ENCODE results near the gene PKNOX2. TPM values are rescaled to one million over a fixed set of nuclear protein-coding genes. Genes with fewer than 3 reads are reported as not detected.
A peak's percentile ranks its signal among the peaks of the same experiment; 100 is the strongest.

The PKNOX2 gene
- total RNA-seq, 5 donors from 2014 or later (not counting 1 experiment from before 2014, with no cell fraction given) = 0.55 TPM; not detected in 4

- no peak overlapping the region for H3K27ac ChIP-seq (ENCODE audit: low read length)
- 31% methylated on average over 7 of the region's 20 CpGs for WGBS (ENCODE audit: insufficient coverage)
- H3K27ac Mint-ChIP-seq = no peak overlapping the region
- H3K36me3 ChIP-seq (ENCODE audit: control insufficient read depth in 2 of 2, extremely low read depth in 1 of 2, insufficient read depth in 1 of 2, low read length in 1 of 2) = no peaks in the 10 kb centered on the region
- peaks cover 0 to 5% of the 10 kb centered on the region in 2 experiments for H3K4me1 ChIP-seq (ENCODE audit: control insufficient read depth in 1 of 2, extremely low read depth in 1 of 2, insufficient read depth in 2 of 2, low read length in 2 of 2)
- ChIA-PET CTCF (interaction anchor here (0.6 to 1.8 kb wide), 6 partner anchors 9 to 929 kb away, joined by 3 to 9 read pairs (median 4); no protein-coding TSS in a partner anchor), POLR2A (no interaction called here)
- peaks cover 0 to 49% of the 10 kb centered on the region in 2 experiments for H3K27me3 ChIP-seq (replicated peaks in 1 of 2; ENCODE audit: control insufficient read depth in 2 of 2, extremely low read depth in 1 of 2, insufficient read depth in 2 of 2, low read length in 1 of 2)
- ATAC-seq (replicated peaks in 1 of 4) = peak in 1 of 4 experiments; percentile 38
- peaks cover 0 to 2% (median 0%) of the 10 kb centered on the region in 3 donors for H3K4me1 Mint-ChIP-seq
- no peaks in the 10 kb centered on the region for H3K36me3 Mint-ChIP-seq
- no peaks in the 10 kb centered on the region for H3K9me3 ChIP-seq
- H3K4me3 ChIP-seq (ENCODE audit: control insufficient read depth in 1 of 2, extremely low read depth in 1 of 2, low read length in 1 of 2) = no peak overlapping the region
- DNase-seq = peak in 23 of 35 experiments; percentile 4 to 51 (median 22)
- peaks cover 15 to 21% of the 10 kb centered on the region in 2 donors for H3K27me3 Mint-ChIP-seq
- H3K9me3 Mint-ChIP-seq = no peaks in the 10 kb centered on the region
- no peak overlapping the region for H3K4me3 Mint-ChIP-seq
Measured at GRCh38 chr11:125345421-125346178, 181.0 kb downstream of the PKNOX2 start.

GRCh38 chr11:125346179-125346530, 181.6 kb downstream of the PKNOX2 start:
- Histone ChIP-seq H3K4me3 (ENCODE audit: control insufficient read depth in 1 of 2, extremely low read depth in 1 of 2, low read length in 1 of 2) (no peak overlapping the region), H3K27ac (ENCODE audit: low read length) (no peak overlapping the region), H3K9me3 (no peaks in the 10 kb centered on the region), H3K27me3 (replicated peaks in 1 of 2; ENCODE audit: control insufficient read depth in 2 of 2, extremely low read depth in 1 of 2, insufficient read depth in 2 of 2, low read length in 1 of 2) (peaks cover 0 to 49% of the 10 kb centered on the region in 2 experiments), H3K4me1 (ENCODE audit: control insufficient read depth in 1 of 2, extremely low read depth in 1 of 2, insufficient read depth in 2 of 2, low read length in 2 of 2) (peaks cover 0 to 5% of the 10 kb centered on the region in 2 experiments), H3K36me3 (ENCODE audit: control insufficient read depth in 2 of 2, extremely low read depth in 1 of 2, insufficient read depth in 1 of 2, low read length in 1 of 2) (no peaks in the 10 kb centered on the region)
- DNase-seq (no peak), ATAC-seq (replicated peaks in 1 of 4) (no peak)
- no CpG with 5 or more reads among the region's 6 CpGs for WGBS (ENCODE audit: insufficient coverage)
- H3K4me1 Mint-ChIP-seq = peaks cover 0 to 2% (median 0%) of the 10 kb centered on the region in 3 donors
- no peaks in the 10 kb centered on the region for H3K9me3 Mint-ChIP-seq
- no peaks in the 10 kb centered on the region for H3K36me3 Mint-ChIP-seq
- no peak overlapping the region for H3K27ac Mint-ChIP-seq
- H3K4me3 Mint-ChIP-seq = no peak overlapping the region
- POLR2A ChIA-PET = no interaction called here
- CTCF ChIA-PET = interaction anchor here (0.6 to 1.8 kb wide), 6 partner anchors 8 to 930 kb away, joined by 3 to 9 read pairs (median 4); no protein-coding TSS in a partner anchor
- peaks cover 15 to 21% of the 10 kb centered on the region in 2 donors for H3K27me3 Mint-ChIP-seq

- POLR2A ChIA-PET = no interaction called here
- WGBS (ENCODE audit: insufficient coverage) = 69% methylated on average over 4 of the region's 9 CpGs
- H3K27me3 Mint-ChIP-seq = peaks cover 12 to 21% of the 10 kb centered on the region in 2 donors
- Histone ChIP-seq H3K27me3 (replicated peaks in 1 of 2; ENCODE audit: control insufficient read depth in 2 of 2, extremely low read depth in 1 of 2, insufficient read depth in 2 of 2, low read length in 1 of 2) (peaks cover 0 to 53% of the 10 kb centered on the region in 2 experiments), H3K27ac (ENCODE audit: low read length) (no peak overlapping the region), H3K4me3 (ENCODE audit: control insufficient read depth in 1 of 2, extremely low read depth in 1 of 2, low read length in 1 of 2) (no peak overlapping the region), H3K4me1 (ENCODE audit: control insufficient read depth in 1 of 2, extremely low read depth in 1 of 2, insufficient read depth in 2 of 2, low read length in 2 of 2) (peaks cover 0 to 5% of the 10 kb centered on the region in 2 experiments), H3K9me3 (no peaks in the 10 kb centered on the region), H3K36me3 (ENCODE audit: control insufficient read depth in 2 of 2, extremely low read depth in 1 of 2, insufficient read depth in 1 of 2, low read length in 1 of 2) (no peaks in the 10 kb centered on the region)
- no peak overlapping the region for H3K27ac Mint-ChIP-seq
- peaks cover 0 to 2% (median 0%) of the 10 kb centered on the region in 3 donors for H3K4me1 Mint-ChIP-seq
- no peak overlapping the region for H3K4me3 Mint-ChIP-seq
- no peak for ATAC-seq (replicated peaks in 1 of 4)
- H3K9me3 Mint-ChIP-seq = no peaks in the 10 kb centered on the region
- no peak for DNase-seq
- no peaks in the 10 kb centered on the region for H3K36me3 Mint-ChIP-seq
- CTCF ChIA-PET = interaction anchor here (1.0 to 1.8 kb wide), 3 partner anchors 17 to 438 kb away, joined by 3 to 9 read pairs (median 5); no protein-coding TSS in a partner anchor
Measured at GRCh38 chr11:125346565-125347260, 182.2 kb downstream of the PKNOX2 start.

- Mint-ChIP-seq H3K4me3 (no peak overlapping the region), H3K27ac (no peak overlapping the region), H3K27me3 (peaks cover 18 to 26% of the 10 kb centered on the region in 2 donors), H3K9me3 (no peaks in the 10 kb centered on the region), H3K36me3 (no peaks in the 10 kb centered on the region), H3K4me1 (peaks cover 0 to 2% (median 0%) of the 10 kb centered on the region in 3 donors)
- CTCF ChIA-PET = interaction anchor here in 1 of 2 donors (0.6 kb wide), 1 partner anchor 11 kb away, joined by 3 read pairs; no protein-coding TSS in a partner anchor
- Histone ChIP-seq H3K27ac (ENCODE audit: low read length) (no peak overlapping the region), H3K4me3 (ENCODE audit: control insufficient read depth in 1 of 2, extremely low read depth in 1 of 2, low read length in 1 of 2) (no peak overlapping the region), H3K36me3 (ENCODE audit: control insufficient read depth in 2 of 2, extremely low read depth in 1 of 2, insufficient read depth in 1 of 2, low read length in 1 of 2) (no peaks in the 10 kb centered on the region), H3K4me1 (ENCODE audit: control insufficient read depth in 1 of 2, extremely low read depth in 1 of 2, insufficient read depth in 2 of 2, low read length in 2 of 2) (peaks cover 0 to 5% of the 10 kb centered on the region in 2 experiments), H3K9me3 (no peaks in the 10 kb centered on the region), H3K27me3 (replicated peaks in 1 of 2; ENCODE audit: control insufficient read depth in 2 of 2, extremely low read depth in 1 of 2, insufficient read depth in 2 of 2, low read length in 1 of 2) (peaks cover 0 to 52% of the 10 kb centered on the region in 2 experiments)
- no peak for ATAC-seq (replicated peaks in 1 of 4)
- no peak for DNase-seq
- WGBS (ENCODE audit: insufficient coverage) = 67% methylated on average over 2 of the region's 2 CpGs
- POLR2A ChIA-PET = no interaction called here
Measured at GRCh38 chr11:125347261-125347585, 182.7 kb downstream of the PKNOX2 start.

GRCh38 chr11:125348141-125348651, 183.6 kb downstream of the PKNOX2 start:
- 65% methylated on average over 7 of the region's 13 CpGs for WGBS (ENCODE audit: insufficient coverage)
- peaks cover 0 to 5% of the 10 kb centered on the region in 2 experiments for H3K4me1 ChIP-seq (ENCODE audit: control insufficient read depth in 1 of 2, extremely low read depth in 1 of 2, insufficient read depth in 2 of 2, low read length in 2 of 2)
- DNase-seq (no peak), ATAC-seq (replicated peaks in 1 of 4) (no peak)
- no peak overlapping the region for H3K27ac ChIP-seq (ENCODE audit: low read length)
- H3K4me1 Mint-ChIP-seq = peaks cover 0 to 2% (median 0%) of the 10 kb centered on the region in 3 donors
- peaks cover 0 to 43% of the 10 kb centered on the region in 2 experiments for H3K27me3 ChIP-seq (replicated peaks in 1 of 2; ENCODE audit: control insufficient read depth in 2 of 2, extremely low read depth in 1 of 2, insufficient read depth in 2 of 2, low read length in 1 of 2)
- no peak overlapping the region for H3K27ac Mint-ChIP-seq
- CTCF ChIA-PET = no interaction called here
- POLR2A ChIA-PET = no interaction called here
- H3K4me3 Mint-ChIP-seq = no peak overlapping the region
- H3K36me3 Mint-ChIP-seq = no peaks in the 10 kb centered on the region
- no peaks in the 10 kb centered on the region for H3K36me3 ChIP-seq (ENCODE audit: control insufficient read depth in 2 of 2, extremely low read depth in 1 of 2, insufficient read depth in 1 of 2, low read length in 1 of 2)
- H3K9me3 Mint-ChIP-seq = no peaks in the 10 kb centered on the region
- no peak overlapping the region for H3K4me3 ChIP-seq (ENCODE audit: control insufficient read depth in 1 of 2, extremely low read depth in 1 of 2, low read length in 1 of 2)
- peaks cover 19 to 26% of the 10 kb centered on the region in 2 donors for H3K27me3 Mint-ChIP-seq
- H3K9me3 ChIP-seq = no peaks in the 10 kb centered on the region

GRCh38 chr11:125348674-125349309, 184.2 kb downstream of the PKNOX2 start:
- no peaks in the 10 kb centered on the region for H3K9me3 Mint-ChIP-seq
- CTCF ChIA-PET = interaction anchor here in 1 of 2 donors (0.6 to 0.7 kb wide), 3 partner anchors 14 to 543 kb away, joined by 3 to 8 read pairs (median 4); partner anchors contain the start of gene HYLS1
- 16% methylated on average over 5 of the region's 9 CpGs for WGBS (ENCODE audit: insufficient coverage)

More at GRCh38 chr11:125348674-125349309, 184.2 kb downstream of the PKNOX2 start:
- Histone ChIP-seq H3K9me3 (no peaks in the 10 kb centered on the region), H3K27ac (ENCODE audit: low read length) (no peak overlapping the region), H3K27me3 (replicated peaks in 1 of 2; ENCODE audit: control insufficient read depth in 2 of 2, extremely low read depth in 1 of 2, insufficient read depth in 2 of 2, low read length in 1 of 2) (peaks cover 0 to 43% of the 10 kb centered on the region in 2 experiments), H3K4me1 (ENCODE audit: control insufficient read depth in 1 of 2, extremely low read depth in 1 of 2, insufficient read depth in 2 of 2, low read length in 2 of 2) (peaks cover 0 to 5% of the 10 kb centered on the region in 2 experiments), H3K4me3 (ENCODE audit: control insufficient read depth in 1 of 2, extremely low read depth in 1 of 2, low read length in 1 of 2) (no peak overlapping the region), H3K36me3 (ENCODE audit: control insufficient read depth in 2 of 2, extremely low read depth in 1 of 2, insufficient read depth in 1 of 2, low read length in 1 of 2) (no peaks in the 10 kb centered on the region)
- ATAC-seq (replicated peaks in 1 of 4) (peak in 2 of 4 experiments; percentile 46 to 57), DNase-seq (peak in 22 of 35 experiments; percentile 6 to 48 (median 26))
- peaks cover 0 to 2% (median 0%) of the 10 kb centered on the region in 3 donors for H3K4me1 Mint-ChIP-seq
- H3K27me3 Mint-ChIP-seq = peaks cover 19 to 22% of the 10 kb centered on the region in 2 donors
- H3K36me3 Mint-ChIP-seq = no peaks in the 10 kb centered on the region
- POLR2A ChIA-PET = no interaction called here
- no peak overlapping the region for H3K4me3 Mint-ChIP-seq
- H3K27ac Mint-ChIP-seq = no peak overlapping the region
